ENCODE measurements around the gene CLCN5.

- TF ChIP-seq, protein P1, sequence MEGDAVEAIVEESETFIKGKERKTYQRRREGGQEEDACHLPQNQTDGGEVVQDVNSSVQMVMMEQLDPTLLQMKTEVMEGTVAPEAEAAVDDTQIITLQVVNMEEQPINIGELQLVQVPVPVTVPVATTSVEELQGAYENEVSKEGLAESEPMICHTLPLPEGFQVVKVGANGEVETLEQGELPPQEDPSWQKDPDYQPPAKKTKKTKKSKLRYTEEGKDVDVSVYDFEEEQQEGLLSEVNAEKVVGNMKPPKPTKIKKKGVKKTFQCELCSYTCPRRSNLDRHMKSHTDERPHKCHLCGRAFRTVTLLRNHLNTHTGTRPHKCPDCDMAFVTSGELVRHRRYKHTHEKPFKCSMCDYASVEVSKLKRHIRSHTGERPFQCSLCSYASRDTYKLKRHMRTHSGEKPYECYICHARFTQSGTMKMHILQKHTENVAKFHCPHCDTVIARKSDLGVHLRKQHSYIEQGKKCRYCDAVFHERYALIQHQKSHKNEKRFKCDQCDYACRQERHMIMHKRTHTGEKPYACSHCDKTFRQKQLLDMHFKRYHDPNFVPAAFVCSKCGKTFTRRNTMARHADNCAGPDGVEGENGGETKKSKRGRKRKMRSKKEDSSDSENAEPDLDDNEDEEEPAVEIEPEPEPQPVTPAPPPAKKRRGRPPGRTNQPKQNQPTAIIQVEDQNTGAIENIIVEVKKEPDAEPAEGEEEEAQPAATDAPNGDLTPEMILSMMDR (IDR thresholded peaks at IDR 0.05), result no peak
- TF ChIP-seq POLR2AphosphoS5 (IDR thresholded peaks at IDR 0.05) (no peak), POLR2A (IDR thresholded peaks at IDR 0.05) (no peak)
Measured at GRCh38 chrX:50088645-50089044, 166.2 kb downstream of the CLCN5 start.

Data from prostate gland (tissue), 2 donors.